ENCODE results near the gene TBC1D22A. TPM values are rescaled to one million over a fixed set of nuclear protein-coding genes. Genes with fewer than 3 reads are reported as not detected.

TBC1D22A gene
- total and polyA plus RNA-seq, 10 of the 15 experiments (the other 5 are each of a cell fraction or from before 2014, with no cell fraction given), result 0.63 to 44.7 (median 27.4) TPM

DNA sequence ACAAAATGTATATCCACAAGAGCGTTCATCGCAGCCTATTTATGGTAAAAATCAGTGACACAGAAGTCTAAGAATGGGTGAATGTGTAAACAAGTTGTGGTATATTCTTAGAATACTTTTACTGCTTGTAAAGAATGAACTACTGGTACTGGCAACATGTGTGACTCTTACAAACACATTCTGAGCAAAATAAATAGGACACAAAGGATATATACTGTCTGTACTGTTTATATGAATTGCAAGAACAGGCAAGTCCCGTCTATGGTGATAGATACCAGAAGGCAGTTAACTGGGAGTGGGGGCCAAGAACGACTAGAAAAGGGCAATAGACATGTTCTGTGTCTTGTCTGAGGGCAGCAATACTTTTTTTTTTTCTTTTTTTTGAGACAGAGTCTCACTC is 112.6 kb downstream of the TBC1D22A start:
- Histone ChIP-seq H3K4me1 (ENCODE audit: control insufficient read depth, insufficient read depth, low read length) (no peaks in the 10 kb centered on the region), H3K9ac (ENCODE audit: control insufficient read depth, insufficient read depth, low read length) (no peak overlapping the region), H3K4me3 (no peak overlapping the region), H3K79me2 (ENCODE audit: control insufficient read depth, insufficient read depth, low read length) (no peaks in the 10 kb centered on the region; the same call in none of the 2 replicates), H3K27me3 (replicated peaks in 1 of 2; ENCODE audit: control insufficient read depth in 2 of 2, insufficient read depth in 2 of 2, low read length in 1 of 2) (no peaks in the 10 kb centered on the region), H3K9me3 (replicated peaks; ENCODE audit: control insufficient read depth, insufficient read depth, low read length) (peaks cover 9% of the 10 kb centered on the region), H2AFZ (ENCODE audit: control insufficient read depth, low read depth, low read length) (no peak overlapping the region), H3K27ac (ENCODE audit: control insufficient read depth, insufficient read depth) (no peak overlapping the region), H3K36me3 (ENCODE audit: control insufficient read depth in 2 of 2, insufficient read depth in 2 of 2, low read length in 1 of 2) (peaks cover 3 to 12% of the 10 kb centered on the region in 2 experiments; a peak in 3 of 4 replicates), H4K20me1 (ENCODE audit: control insufficient read depth, insufficient read depth) (0 out of 2 replicates have a peak, but pooled peaks cover 2% of the 10 kb centered on the region), H3K4me2 (ENCODE audit: control insufficient read depth, insufficient read depth) (no peak overlapping the region)
- 95% methylated on average over 4 of the region's 4 CpGs for whole genome bisulfite sequencing (ENCODE audit: insufficient coverage, insufficient replicate concordance, low lambda C conversion rate, missing lambda C conversion rate)
- ATAC-seq (no peak), DNase-seq (ENCODE audit: low read depth, low spot score) (no peak), FAIRE-seq (no peak)
- ChIA-PET RAD21 (ENCODE audit: unreplicated experiment) (no interaction called here), CTCF (no interaction called here), POLR2A (no interaction called here), SMC1A (ENCODE audit: uncharacterized antibody, unreplicated experiment) (no interaction called here)
- intact Hi-C loops (cut with micrococcal nuclease; ENCODE audit: unreplicated experiment), result no loop called here
- TF ChIP-seq, protein P1, sequence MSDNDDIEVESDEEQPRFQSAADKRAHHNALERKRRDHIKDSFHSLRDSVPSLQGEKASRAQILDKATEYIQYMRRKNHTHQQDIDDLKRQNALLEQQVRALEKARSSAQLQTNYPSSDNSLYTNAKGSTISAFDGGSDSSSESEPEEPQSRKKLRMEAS (IDR thresholded peaks at IDR 0.05; ENCODE audit: low read depth, low read length), result no peak
- TF ChIP-seq EP300 (IDR thresholded peaks at IDR 0.05; ENCODE audit: borderline replicate concordance in 1 of 2, control insufficient read depth in 1 of 2, low read depth in 2 of 2, low read length in 2 of 2), result no peak
- TF ChIP-seq ZNF622 (IDR thresholded peaks at IDR 0.05), result no peak
- TF ChIP-seq SMAD1 (IDR thresholded peaks at IDR 0.05; ENCODE audit: low read depth, partially characterized antibody), result no peak
- no peak for TF ChIP-seq KDM1A (IDR thresholded peaks at IDR 0.05; ENCODE audit: borderline replicate concordance)
- TF ChIP-seq NFXL1 (IDR thresholded peaks at IDR 0.05; ENCODE audit: borderline replicate concordance), result no peak
- no peak for TF ChIP-seq KLF5 (IDR thresholded peaks at IDR 0.05; ENCODE audit: partially characterized antibody)
- TF ChIP-seq EED (IDR thresholded peaks at IDR 0.05; ENCODE audit: low read depth), result no peak
- no peak for TF ChIP-seq SUZ12 (IDR thresholded peaks at IDR 0.05; ENCODE audit: unreplicated experiment)
- no TSS peak for BruUV-seq (replicated peaks)
- in situ Hi-C loops (cut with MboI), result no loop called here

Measured in GM12878 (cell line).